ENCODE measurements around the gene FOXP3. TPM values are rescaled to one million over a fixed set of nuclear protein-coding genes. Genes with fewer than 3 reads are reported as not detected.

FOXP3 gene
- polyA plus RNA-seq, 1 of the 3 experiments (the other 2 are of a cell fraction), result 0.12 TPM

GRCh38 chrX:49203536-49203935 lies 61.0 kb downstream of the FOXP3 start:
- no peaks in the 10 kb centered on the region for H3F3A ChIP-seq (replicated peaks; ENCODE audit: insufficient read depth)
- H3K27ac ChIP-seq (ENCODE audit: low read depth in 2 of 2, low read length in 1 of 2), result no peak overlapping the region
- CTCF ChIA-PET, result no interaction called here
- no peak overlapping the region for H3K9ac ChIP-seq
- H3K4me1 ChIP-seq (ENCODE audit: control insufficient read depth in 1 of 2, insufficient read depth in 2 of 2, low read depth in 1 of 2, low read length in 1 of 2), result no peaks in the 10 kb centered on the region; a peak in 1 of 4 replicates
- H2AFZ ChIP-seq (ENCODE audit: low read depth), result no peak overlapping the region
- TF ChIP-seq TAF1 (IDR thresholded peaks at IDR 0.05; ENCODE audit: borderline replicate concordance, low read depth, low read length) (no peak), FOXJ3 (CRISPR knock-in tag; IDR thresholded peaks at IDR 0.05) (no peak), TEAD4 (IDR thresholded peaks at IDR 0.05; ENCODE audit: borderline replicate concordance, insufficient read depth) (no peak), MXI1 (IDR thresholded peaks at IDR 0.05; ENCODE audit: low read depth, low read length) (no peak), NFIC (IDR thresholded peaks at IDR 0.05; ENCODE audit: borderline replicate concordance) (no peak), JUND (IDR thresholded peaks at IDR 0.05) (no peak), IRF3 (IDR thresholded peaks at IDR 0.05; ENCODE audit: low read depth, low read length) (no peak), SMC3 (IDR thresholded peaks at IDR 0.05; ENCODE audit: low read depth, low read length) (no peak), YY1 (IDR thresholded peaks at IDR 0.05; ENCODE audit: low read depth) (no peak), FOXM1 (IDR thresholded peaks at IDR 0.05; ENCODE audit: low read depth) (no peak), RXRA (IDR thresholded peaks at IDR 0.05; ENCODE audit: borderline replicate concordance, low read depth) (no peak), RFX5 (IDR thresholded peaks at IDR 0.05; ENCODE audit: low read length) (no peak), GABPA (IDR thresholded peaks at IDR 0.05; ENCODE audit: low read depth) (no peak), CHD2 (IDR thresholded peaks at IDR 0.05; ENCODE audit: low read length, partially characterized antibody) (no peak), PBX3 (IDR thresholded peaks at IDR 0.05) (no peak), FOSL2 (IDR thresholded peaks at IDR 0.05; ENCODE audit: borderline replicate concordance, low read depth) (no peak)
- TF ChIP-seq, protein P1, sequence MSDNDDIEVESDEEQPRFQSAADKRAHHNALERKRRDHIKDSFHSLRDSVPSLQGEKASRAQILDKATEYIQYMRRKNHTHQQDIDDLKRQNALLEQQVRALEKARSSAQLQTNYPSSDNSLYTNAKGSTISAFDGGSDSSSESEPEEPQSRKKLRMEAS (IDR thresholded peaks at IDR 0.05; ENCODE audit: low read depth), result no peak
- TF ChIP-seq, protein P2, sequence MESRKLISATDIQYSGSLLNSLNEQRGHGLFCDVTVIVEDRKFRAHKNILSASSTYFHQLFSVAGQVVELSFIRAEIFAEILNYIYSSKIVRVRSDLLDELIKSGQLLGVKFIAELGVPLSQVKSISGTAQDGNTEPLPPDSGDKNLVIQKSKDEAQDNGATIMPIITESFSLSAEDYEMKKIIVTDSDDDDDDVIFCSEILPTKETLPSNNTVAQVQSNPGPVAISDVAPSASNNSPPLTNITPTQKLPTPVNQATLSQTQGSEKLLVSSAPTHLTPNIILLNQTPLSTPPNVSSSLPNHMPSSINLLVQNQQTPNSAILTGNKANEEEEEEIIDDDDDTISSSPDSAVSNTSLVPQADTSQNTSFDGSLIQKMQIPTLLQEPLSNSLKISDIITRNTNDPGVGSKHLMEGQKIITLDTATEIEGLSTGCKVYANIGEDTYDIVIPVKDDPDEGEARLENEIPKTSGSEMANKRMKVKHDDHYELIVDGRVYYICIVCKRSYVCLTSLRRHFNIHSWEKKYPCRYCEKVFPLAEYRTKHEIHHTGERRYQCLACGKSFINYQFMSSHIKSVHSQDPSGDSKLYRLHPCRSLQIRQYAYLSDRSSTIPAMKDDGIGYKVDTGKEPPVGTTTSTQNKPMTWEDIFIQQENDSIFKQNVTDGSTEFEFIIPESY (IDR thresholded peaks at IDR 0.05; ENCODE audit: borderline replicate concordance, low read depth), result no peak
- peaks cover 16% of the 10 kb centered on the region for H3K27me3 ChIP-seq (ENCODE audit: insufficient read depth)
- H3K4me3 ChIP-seq (ENCODE audit: low read depth in 2 of 2, low read length in 1 of 2), result no peak overlapping the region
- POLR2A ChIA-PET, result no interaction called here
- no peak for DNase-seq
- H3K9me3 ChIP-seq, result no peaks in the 10 kb centered on the region
- no peaks in the 10 kb centered on the region for H3K36me3 ChIP-seq (replicated peaks in 1 of 2; ENCODE audit: control insufficient read depth in 1 of 2, insufficient read depth in 2 of 2, low read length in 1 of 2)
- no peaks in the 10 kb centered on the region for H3K9me2 ChIP-seq
- H3K4me2 ChIP-seq, result no peak overlapping the region
- H4K20me1 ChIP-seq (ENCODE audit: insufficient read depth), result no peaks in the 10 kb centered on the region
- 31% methylated on average over 3 of the region's 3 CpGs for WGBS (ENCODE audit: low lambda C conversion rate)
- no peaks in the 10 kb centered on the region for H3K79me2 ChIP-seq (ENCODE audit: insufficient read depth)

Data from SK-N-SH (cell line).